GM13977 (cell line): ENCODE data around the gene INF2.

ENCODE experiments used
- DNase-seq: peaks from one replicate; pipeline ENCODE4 v3.0.0; 2012; ENCODE audit warnings: low spot score
- in situ Hi-C: fragments of 300-500 bp; cut with MboI; formaldehyde crosslinking; loops from one replicate; pipeline ENCODE4 v1.12.0; 2022; ENCODE audit warnings: low sequenced_read_pairs, low pct_unique_long_range_greater_than_20kb, mixed read lengths, inconsistent platforms; ENCODE audit not compliant: unreplicated experiment
- TF ChIP-seq, protein P1 (sequence below): IDR thresholded peaks from 2 replicates; pipeline ENCODE4 v1.5.1; 2012; ENCODE audit warnings: mild to moderate bottlenecking, control low read depth; ENCODE audit not compliant: insufficient read depth; ENCODE audit errors: extremely low read depth, missing control alignments

The INF2 gene

DNA sequence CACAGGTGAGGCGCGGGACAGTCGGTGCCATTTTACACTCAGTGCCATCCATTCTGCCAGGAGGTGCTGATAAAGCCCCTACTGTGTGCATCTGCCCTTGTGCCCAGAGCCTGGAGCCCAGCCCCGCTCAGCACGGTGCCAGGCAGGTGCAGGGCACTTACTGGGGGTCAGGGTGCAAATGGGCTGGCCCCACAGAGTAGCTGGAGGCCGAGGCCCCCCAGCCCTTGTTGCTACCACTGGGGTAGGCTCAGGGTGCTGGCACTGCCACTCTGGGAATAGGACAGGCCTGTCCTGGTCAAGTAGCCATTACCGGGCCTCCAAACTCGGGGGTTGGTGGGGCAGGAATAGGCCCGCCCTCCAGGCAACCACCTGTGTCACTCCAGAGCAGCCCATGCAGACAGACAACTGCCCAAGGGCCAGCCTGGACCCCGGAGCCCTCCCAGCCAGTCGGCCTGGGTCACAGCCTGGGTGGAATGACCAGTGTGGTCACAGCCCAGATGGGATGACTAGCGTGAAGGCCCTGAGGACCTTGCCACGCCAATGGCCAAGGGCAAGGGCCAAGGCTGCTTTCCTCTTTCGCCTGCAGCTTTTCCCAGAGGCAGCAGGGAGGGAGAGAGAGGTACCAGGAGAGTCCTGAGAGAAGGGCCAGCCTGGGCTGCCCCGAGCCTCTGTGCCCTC is 3.0 kb downstream of the INF2 start:
- in situ Hi-C loops: no loop called here

DNA sequence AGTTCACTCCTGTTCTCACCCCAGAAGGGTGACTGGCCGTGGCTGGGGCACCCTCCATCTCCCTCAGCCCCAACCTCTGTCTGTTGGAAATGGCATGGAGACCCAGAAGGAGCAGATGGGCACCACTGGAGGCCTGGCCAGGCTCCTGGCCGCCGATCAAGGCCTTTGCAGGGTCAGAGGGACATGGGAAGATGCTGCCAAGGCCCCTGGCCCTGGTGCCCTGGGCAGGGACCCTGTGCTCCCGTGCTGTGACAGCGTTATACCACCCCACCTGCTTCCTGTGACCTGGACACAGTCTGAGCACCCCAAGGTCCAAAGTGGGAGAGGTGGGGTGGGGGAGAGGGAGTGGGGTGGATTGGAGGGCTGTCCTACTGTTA is 3.5 kb downstream of the INF2 start:
- in situ Hi-C loops: no loop called here
- TF ChIP-seq, protein P1, sequence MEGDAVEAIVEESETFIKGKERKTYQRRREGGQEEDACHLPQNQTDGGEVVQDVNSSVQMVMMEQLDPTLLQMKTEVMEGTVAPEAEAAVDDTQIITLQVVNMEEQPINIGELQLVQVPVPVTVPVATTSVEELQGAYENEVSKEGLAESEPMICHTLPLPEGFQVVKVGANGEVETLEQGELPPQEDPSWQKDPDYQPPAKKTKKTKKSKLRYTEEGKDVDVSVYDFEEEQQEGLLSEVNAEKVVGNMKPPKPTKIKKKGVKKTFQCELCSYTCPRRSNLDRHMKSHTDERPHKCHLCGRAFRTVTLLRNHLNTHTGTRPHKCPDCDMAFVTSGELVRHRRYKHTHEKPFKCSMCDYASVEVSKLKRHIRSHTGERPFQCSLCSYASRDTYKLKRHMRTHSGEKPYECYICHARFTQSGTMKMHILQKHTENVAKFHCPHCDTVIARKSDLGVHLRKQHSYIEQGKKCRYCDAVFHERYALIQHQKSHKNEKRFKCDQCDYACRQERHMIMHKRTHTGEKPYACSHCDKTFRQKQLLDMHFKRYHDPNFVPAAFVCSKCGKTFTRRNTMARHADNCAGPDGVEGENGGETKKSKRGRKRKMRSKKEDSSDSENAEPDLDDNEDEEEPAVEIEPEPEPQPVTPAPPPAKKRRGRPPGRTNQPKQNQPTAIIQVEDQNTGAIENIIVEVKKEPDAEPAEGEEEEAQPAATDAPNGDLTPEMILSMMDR: no peak
- DNase-seq: no peak

More for the DNA sequence above, 3.0 kb downstream of the INF2 start:
- DNase-seq: no peak
- TF ChIP-seq, protein P1: no peak

DNA sequence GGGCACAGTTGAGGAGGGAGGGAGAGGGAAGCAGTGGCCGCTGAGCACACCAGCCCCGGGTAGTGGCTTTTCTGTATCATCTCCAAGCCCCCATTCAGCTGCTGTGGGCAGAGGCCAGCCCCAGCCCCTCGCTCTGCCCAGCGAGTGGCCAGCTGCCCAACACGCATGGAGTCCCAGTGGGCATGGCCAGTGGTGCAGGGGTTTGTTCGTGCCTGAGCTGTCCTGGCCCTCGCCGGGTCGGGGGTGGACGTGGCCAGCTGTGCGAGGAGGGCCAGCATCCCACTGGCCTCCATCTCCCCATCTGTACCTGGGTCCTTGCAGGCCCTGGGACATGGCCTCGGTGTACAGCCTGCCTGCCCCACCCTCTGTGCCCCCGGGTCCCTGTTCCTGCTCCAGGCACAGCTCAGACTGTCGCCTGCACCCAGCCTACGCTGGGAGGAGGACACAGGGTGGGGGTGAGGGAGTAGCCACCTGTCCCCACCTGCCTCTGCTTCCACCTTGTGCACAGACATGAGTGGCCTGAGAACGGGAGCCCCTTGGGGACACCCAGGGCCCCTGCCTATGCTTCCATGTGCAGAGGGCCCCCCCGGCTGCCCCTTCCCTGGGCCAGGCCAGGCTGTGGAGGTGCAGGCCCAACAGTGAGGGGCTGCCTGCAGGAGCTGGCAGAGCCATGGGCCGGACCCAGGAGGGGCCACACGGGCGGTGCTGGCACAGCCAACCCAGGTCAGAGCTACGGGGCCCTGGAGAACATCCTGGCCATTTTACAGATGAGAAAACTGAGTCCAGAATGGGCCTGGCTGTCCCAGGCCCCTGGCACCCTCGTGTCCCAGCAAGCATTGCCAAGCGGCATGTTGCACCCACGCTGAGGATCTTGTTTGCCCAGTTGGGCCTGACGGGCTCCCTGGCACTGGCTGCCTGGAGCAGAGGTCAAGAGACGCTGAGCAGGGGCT is 4.3 kb downstream of the INF2 start:
- in situ Hi-C loops: no loop called here
- TF ChIP-seq, protein P1: no peak

DNA sequence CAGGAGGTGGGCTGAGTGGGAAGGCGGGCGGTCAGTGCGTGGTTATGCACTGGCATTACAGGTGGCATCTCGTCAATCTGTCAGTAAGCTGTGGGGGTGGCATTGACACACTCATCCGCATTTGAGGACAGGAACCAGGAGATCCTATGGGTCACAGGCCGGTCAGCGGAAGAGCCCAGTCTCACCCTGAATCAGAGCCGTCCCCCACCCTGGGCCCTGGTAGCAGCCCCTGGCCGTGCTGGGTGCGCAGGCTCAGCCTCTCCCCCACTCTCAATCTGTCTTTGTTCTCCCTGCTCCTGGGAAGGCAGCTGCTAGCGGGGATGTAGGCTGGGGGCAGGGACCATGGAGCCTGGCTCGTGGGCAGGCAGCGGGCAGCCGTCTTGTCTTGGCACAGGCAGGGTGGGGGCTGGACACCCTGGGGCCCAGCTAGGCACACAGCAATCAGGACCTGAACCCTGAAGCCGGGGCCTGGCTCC is 5.1 kb downstream of the INF2 start:
- TF ChIP-seq, protein P1: no peak
- in situ Hi-C loops: no loop called here
- DNase-seq: no peak

More for the DNA sequence above, 4.3 kb downstream of the INF2 start:
- DNase-seq: no peak

- TF ChIP-seq, protein P1: no peak
- in situ Hi-C loops: no loop called here
- no peak for DNase-seq
Measured at GRCh38 chr14:104694991-104695659, 5.7 kb downstream of the INF2 start.

GRCh38 chr14:104695660-104696000 is 6.2 kb downstream of the INF2 start:
- DNase-seq: no peak
- in situ Hi-C loops: no loop called here
- TF ChIP-seq, protein P1: no peak
